GM18868 (cell line): ENCODE data around the gene TACC3.

Experiments
- ATAC-seq: cut with Tn5 transposase; IDR thresholded peaks from one replicate; pipeline ENCODE4 v1.9.1; 2021; ENCODE audit warnings: mild to moderate bottlenecking, moderate library complexity; ENCODE audit not compliant: unreplicated experiment

TACC3 gene

DNA sequence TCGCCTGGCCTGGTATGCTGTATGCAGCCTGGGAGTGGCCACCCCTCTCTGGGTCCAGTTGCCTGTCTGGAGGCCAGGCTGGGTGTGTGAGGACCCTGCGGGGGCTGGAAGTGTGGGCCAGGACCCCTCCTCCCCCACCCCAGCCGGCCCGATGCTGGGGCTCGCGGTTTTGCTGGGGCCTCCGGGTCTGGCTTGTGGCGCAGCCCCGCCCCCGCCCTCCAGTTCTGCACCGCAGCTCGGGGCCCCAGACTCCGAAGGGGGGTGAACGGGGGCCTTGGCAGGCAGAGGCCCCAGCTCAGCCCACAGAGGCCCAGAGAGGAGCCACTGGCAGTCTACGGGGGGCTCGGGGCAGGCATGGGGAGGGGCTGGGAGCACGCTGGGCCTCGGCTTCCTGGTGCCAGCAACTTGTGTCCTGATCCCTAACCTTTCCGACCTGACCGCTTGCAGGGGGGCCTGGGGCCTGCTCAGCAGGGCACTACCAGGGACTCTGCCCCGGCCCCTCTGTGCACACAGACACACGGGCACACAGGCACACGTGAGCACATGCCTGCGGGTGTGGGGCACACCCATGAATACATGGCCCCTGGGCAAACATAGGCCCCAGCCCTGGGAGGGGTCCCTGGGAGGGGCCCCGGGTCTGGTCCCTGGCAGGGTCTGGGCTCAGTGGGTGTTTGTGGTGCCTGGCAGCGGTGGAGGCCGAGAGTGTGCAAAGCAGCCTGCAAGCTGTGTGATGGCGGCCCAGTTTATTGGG lies 50.4 kb downstream of the TACC3 start:
- no peak for ATAC-seq

GRCh38 chr4:1772853-1773538 lies 51.7 kb downstream of the TACC3 start:
- ATAC-seq = no peak

- ATAC-seq = no peak
Measured at GRCh38 chr4:1773754-1774153, 52.4 kb downstream of the TACC3 start.

DNA sequence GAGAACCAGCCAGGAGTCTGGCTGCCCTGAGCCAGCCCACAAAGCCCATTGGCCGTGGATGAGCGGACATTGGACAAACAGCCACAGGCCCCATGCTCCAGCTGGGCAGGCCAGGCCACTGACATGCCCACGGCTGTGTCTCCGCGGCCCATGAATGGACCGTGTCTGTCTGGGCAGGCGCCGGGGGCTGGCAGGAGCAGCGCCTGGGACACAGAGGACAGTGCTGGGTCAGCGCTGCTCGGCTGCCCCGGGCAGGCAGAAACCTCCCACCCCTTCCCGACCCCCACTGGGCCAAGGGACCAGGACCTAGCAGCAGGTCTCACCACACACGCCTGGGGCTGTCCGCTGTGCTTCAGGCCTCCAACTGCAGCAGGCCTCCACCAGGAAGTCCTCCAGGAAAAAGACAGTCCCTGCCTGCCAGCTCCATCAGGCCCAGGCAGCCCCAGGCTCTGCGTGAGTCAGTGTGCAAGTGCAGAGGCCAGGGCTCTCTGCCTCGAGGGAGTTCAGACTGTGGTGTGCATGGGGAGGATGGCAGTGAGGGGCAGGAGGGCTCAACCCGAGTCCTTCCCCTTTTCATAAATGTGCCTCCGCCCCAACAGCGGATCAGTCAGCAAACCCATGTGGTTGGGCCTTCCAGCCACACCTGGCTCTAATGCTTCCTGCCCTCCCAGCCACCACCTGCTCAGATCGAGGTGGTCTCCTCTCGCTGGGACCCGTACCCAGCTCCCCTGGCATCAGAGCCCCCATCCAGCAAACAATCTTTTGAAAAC lies 54.6 kb downstream of the TACC3 start:
- no peak for ATAC-seq

DNA sequence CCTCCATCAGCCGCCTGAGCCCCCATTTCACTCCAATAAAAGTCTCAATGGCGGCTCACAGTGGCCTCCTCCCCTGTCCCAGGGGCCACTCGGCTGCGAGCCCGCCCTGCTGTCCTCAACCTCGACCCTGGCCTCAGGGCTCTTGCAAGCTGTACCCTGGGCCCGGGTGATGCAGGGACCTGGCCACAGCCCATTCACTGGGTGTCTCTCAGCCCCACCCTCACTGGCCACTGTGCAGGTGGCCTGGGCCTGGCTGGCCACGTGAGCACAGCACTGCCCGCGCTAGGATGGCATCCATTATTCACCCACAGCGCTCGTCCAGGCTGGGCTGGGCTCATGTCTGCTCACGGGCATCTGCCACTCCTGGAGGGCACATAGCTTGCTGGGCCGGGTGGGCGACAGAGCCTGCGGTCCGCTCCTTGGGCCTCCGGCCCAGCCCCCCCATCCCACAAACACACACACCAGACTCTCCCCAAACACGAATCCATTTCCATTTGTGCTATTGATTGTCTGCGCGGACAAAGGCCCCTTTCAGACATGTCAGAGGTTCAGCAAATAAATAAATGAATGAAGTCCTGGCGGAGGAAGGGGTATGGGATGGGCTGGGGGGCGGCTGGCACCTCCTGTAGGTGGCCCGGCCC lies 55.3 kb downstream of the TACC3 start:
- ATAC-seq = no peak

GRCh38 chr4:1777822-1778641 lies 56.7 kb downstream of the TACC3 start:
- no peak for ATAC-seq

- ATAC-seq = no peak
Measured at GRCh38 chr4:1778642-1779392, 57.5 kb downstream of the TACC3 start.

GRCh38 chr4:1779588-1780382 lies 58.5 kb downstream of the TACC3 start:
- ATAC-seq = no peak

- ATAC-seq = no peak
Measured at GRCh38 chr4:1780435-1780834, 59.1 kb downstream of the TACC3 start.

- ATAC-seq = no peak
Measured at GRCh38 chr4:1783015-1783414, 61.7 kb downstream of the TACC3 start.

DNA sequence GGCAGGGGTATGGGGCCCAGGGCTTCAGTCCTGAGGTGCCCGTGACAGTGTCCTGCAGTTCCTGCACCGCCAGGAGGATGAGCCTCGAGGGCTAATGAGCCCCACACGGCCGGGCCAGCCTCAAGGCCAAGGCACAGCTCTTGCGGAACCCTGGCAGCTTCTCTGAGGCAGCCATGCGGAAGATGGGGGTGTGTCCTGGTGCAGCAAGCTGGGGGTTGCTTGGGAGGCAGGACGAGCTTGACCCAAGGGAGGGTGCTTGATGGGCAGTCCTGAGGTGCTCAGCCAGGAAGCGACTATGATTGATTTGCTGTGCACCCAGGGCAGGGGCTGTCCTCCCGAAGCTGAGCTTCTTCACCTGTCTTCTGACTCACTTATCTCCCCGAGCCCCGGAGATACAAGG lies 62.6 kb downstream of the TACC3 start:
- no peak for ATAC-seq

DNA sequence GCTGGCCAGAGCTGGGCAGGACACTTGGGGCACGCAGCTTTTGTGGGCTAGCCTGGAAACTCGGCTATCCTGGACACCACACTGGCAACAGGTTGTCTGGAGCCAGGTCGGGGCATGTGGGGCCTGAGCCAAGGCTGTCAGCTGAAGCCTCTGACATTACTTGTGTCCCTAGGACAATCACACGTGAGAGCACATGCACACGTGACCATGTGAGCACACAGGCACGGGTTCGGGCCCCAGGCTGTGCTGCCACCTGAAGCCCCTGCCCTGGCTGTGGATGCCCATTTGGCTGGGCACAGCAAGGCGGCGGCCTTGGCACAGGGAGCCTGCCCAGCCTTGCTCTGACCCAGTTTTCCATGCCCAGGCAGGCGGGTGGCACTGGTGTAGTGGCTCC lies 63.1 kb downstream of the TACC3 start:
- ATAC-seq = no peak

DNA sequence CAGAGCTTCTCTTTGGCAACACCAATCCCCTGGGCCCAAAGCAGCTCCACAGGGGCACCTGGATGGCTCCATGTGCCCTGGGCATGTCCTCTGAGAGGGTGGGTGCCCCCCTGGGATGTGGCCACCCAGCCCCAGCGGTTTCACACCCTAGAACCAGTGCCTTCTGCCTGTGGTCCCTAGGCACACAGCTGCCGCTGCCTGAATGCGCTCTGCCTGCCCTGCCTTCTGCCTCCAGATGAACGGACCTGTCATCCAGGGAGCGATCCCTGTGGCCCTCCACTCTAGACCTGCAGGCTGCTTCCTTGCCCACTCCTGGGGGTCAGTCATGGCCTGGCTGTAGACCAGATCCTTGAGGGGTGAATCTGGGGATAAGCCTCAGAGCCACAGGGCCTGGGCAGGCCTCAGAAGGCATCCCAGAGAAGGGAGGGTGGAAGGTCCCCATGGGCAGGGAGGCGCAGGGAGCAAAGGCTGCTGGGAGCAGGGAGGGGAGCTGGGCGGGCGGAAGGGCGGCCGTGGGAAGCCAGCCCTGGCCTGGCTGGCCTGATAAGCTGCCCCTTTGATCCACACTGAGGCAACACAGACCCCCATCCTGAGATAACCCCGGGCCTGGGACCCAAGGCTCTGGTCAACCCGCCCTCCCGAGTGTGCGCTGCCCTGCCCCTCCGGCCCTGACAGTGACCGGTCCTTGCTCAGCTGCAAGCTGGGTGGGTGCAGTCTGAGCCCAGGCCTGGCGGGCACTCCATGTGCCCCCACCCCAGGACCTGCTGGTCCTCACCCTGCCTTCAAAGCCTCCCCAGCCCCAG lies 63.7 kb downstream of the TACC3 start:
- ATAC-seq = no peak

DNA sequence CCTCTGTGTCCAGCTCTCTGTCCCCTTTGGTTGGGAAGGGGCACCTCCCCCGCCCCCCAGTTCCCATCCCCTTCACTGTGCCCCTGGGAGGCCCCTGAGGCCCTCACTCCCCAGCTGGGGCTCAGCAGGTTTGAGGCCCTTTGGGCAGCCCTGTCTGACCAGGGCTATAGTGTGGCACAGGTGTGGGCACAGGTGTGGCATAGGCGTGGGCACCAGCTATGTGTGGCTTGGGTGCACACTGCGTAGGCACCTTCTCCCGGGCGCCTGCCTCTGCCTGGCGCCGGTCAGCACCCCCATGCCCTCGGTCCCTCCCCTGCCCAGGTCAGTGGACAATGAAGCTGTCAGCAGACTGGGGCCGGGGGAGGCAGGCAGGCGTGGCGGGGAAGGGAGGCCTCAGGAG lies 64.3 kb downstream of the TACC3 start:
- ATAC-seq = no peak

DNA sequence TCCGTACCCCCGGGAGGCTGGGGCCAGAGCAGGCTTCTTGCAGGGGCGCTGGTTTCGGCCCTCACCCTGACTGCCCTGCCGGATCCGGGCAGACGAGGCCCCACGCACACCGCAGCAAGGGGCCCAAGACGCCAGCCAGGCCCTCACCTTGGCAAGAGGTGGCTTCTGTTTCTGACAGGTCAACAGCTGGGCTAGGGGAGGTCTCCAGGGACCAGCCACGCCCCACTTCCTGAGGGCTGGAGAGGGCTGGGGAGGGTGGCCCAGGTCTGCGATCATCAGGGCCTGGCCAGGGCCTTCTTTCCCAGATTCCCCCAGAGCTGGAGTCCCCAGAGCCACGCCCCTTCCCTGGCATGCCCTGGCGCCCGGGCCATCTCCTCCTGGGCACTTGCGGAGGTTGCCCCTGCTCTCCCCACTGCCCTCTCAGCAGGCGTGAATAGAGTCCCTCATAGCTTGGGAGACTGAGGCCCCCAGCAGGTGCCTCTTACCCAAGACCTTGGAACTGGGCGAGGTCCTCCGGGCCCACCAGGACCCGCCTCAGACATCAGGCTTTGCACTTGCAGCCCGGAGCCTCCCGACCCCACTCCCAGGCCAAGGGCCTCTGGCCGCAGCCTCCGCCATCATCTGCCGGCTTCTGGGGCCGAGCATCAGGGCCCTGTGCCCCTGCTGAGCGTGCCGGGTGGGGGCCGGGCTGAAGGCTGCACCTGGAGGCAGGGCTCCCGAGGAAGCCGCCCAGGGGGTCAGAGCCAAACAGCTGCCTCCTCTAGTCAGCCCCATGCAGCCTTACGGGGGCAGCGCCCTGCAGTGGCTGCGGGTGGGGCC lies 65.4 kb downstream of the TACC3 start:
- ATAC-seq = no peak

DNA sequence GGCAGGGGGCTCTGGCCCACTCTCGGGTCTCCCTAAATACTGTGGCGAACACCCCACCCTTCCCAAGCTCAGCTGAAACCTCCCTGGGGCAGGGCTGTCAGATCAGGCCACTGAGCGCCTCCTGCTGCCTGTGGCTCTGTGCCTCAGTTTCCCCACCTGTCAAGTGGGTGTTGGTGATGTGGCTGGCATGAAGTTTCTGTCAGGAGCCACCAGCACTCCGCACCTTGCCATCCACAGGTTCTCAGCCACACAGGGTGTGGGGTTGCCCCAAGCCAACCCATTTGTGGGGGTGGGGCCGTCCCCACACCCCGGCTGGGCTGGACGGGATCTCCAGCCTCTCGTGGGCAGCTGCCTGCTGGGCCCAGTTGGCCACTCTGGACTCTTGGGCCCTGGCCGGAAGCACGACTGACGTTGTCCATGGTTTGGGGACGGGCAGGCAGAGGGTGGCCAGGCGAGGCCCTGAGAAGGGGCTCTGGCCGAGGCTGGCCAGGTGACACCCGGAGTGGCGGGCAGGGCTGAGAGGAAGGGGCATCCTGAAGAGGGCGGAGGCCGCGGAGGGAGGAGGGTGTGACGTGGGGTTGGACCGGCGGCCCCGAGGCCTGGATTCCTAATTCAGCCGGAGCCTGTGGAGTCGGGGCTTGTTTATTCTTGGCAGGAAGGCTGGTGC lies 66.2 kb downstream of the TACC3 start:
- ATAC-seq = no peak
